ENCODE data around the gene FCHSD1.

FCHSD1 gene

GRCh38 chr5:141650851-141651727 lies at the start of gene FCHSD1:
Gene FCHSD1, minus strand, starts transcription at chr5:141651418. Its CDS starts 50 bp downstream, at chr5:141651368.
- H3K4me3 ChIP-seq (ENCODE audit: low read length), result peak within 1 kb of the TSS; percentile 74; the same call in 1 of the 2 replicates
- TF ChIP-seq ZNF274 (IDR thresholded peaks at IDR 0.05; ENCODE audit: low read depth, low read length), result no peak

GRCh38 chr5:141697586-141697985 lies 46.4 kb upstream of the FCHSD1 start:
- H3K4me3 ChIP-seq (ENCODE audit: low read length), result no peak overlapping the region
- no peak for TF ChIP-seq ZNF274 (IDR thresholded peaks at IDR 0.05; ENCODE audit: low read depth, low read length)

- no peak for TF ChIP-seq ZNF274 (IDR thresholded peaks at IDR 0.05; ENCODE audit: low read depth, low read length)
- H3K4me3 ChIP-seq (ENCODE audit: low read length), result no peak overlapping the region
Observed at GRCh38 chr5:141696431-141696830, 45.2 kb upstream of the FCHSD1 start.

- H3K4me3 ChIP-seq (ENCODE audit: low read length), result no peak overlapping the region
- TF ChIP-seq ZNF274 (IDR thresholded peaks at IDR 0.05; ENCODE audit: low read depth, low read length), result no peak
Observed at GRCh38 chr5:141695627-141696215, 44.5 kb upstream of the FCHSD1 start.

- H3K4me3 ChIP-seq (ENCODE audit: low read length), result no peak overlapping the region
- no peak for TF ChIP-seq ZNF274 (IDR thresholded peaks at IDR 0.05; ENCODE audit: low read depth, low read length)
Observed at GRCh38 chr5:141694479-141694878, 43.3 kb upstream of the FCHSD1 start.

- no peak overlapping the region for H3K4me3 ChIP-seq (ENCODE audit: low read length)
- TF ChIP-seq ZNF274 (IDR thresholded peaks at IDR 0.05; ENCODE audit: low read depth, low read length), result no peak
Observed at GRCh38 chr5:141692919-141693725, 41.9 kb upstream of the FCHSD1 start.

- TF ChIP-seq ZNF274 (IDR thresholded peaks at IDR 0.05; ENCODE audit: low read depth, low read length), result no peak
- no peak overlapping the region for H3K4me3 ChIP-seq (ENCODE audit: low read length)
Observed at GRCh38 chr5:141692533-141692888, 41.3 kb upstream of the FCHSD1 start.

GRCh38 chr5:141691867-141692532 lies 40.8 kb upstream of the FCHSD1 start:
- H3K4me3 ChIP-seq (ENCODE audit: low read length), result no peak overlapping the region
- TF ChIP-seq ZNF274 (IDR thresholded peaks at IDR 0.05; ENCODE audit: low read depth, low read length), result no peak

GRCh38 chr5:141691286-141691866 lies 40.2 kb upstream of the FCHSD1 start:
- TF ChIP-seq ZNF274 (IDR thresholded peaks at IDR 0.05; ENCODE audit: low read depth, low read length), result no peak
- no peak overlapping the region for H3K4me3 ChIP-seq (ENCODE audit: low read length)

GRCh38 chr5:141686648-141687416 lies 35.6 kb upstream of the FCHSD1 start:
- TF ChIP-seq ZNF274 (IDR thresholded peaks at IDR 0.05; ENCODE audit: low read depth, low read length), result no peak
- H3K4me3 ChIP-seq (ENCODE audit: low read length), result no peak overlapping the region

- H3K4me3 ChIP-seq (ENCODE audit: low read length), result no peak overlapping the region
- no peak for TF ChIP-seq ZNF274 (IDR thresholded peaks at IDR 0.05; ENCODE audit: low read depth, low read length)
Observed at GRCh38 chr5:141685591-141685990, 34.4 kb upstream of the FCHSD1 start.

GRCh38 chr5:141683596-141684141 lies 32.5 kb upstream of the FCHSD1 start:
- TF ChIP-seq ZNF274 (IDR thresholded peaks at IDR 0.05; ENCODE audit: low read depth, low read length), result no peak
- no peak overlapping the region for H3K4me3 ChIP-seq (ENCODE audit: low read length)

Measured in GM08714 (cell line).